Activated naive CD4-positive, alpha-beta T cell treated with anti-CD3 and anti-CD28 coated beads, Interleukin-2, amount 50 U/mL, for 24 hours (primary cell): ENCODE measurements around the gene CRIM1.
A peak's percentile ranks its signal among the peaks of the same experiment; 100 is the strongest.

Experiments used
- H3K27ac Mint-ChIP-seq: one replicate; pipeline ENCODE4 v1.8.0; 2021; ENCODE audit warnings: mild to moderate bottlenecking, mixed read lengths
- H3K27me3 Mint-ChIP-seq: one replicate; pipeline ENCODE4 v1.8.0; 2021; ENCODE audit warnings: mixed read lengths
- H3K36me3 Mint-ChIP-seq: one replicate; pipeline ENCODE4 v1.8.0; 2021; ENCODE audit warnings: mixed read lengths
- H3K4me1 Mint-ChIP-seq: one replicate; pipeline ENCODE4 v1.8.0; 2021; ENCODE audit warnings: mixed read lengths
- H3K4me3 Mint-ChIP-seq: one replicate; pipeline ENCODE4 v1.8.0; 2021; ENCODE audit warnings: mild to moderate bottlenecking, mixed read lengths
- H3K9me3 Mint-ChIP-seq: one replicate; pipeline ENCODE4 v1.8.0; 2021; ENCODE audit warnings: mixed read lengths

CRIM1 gene

GRCh38 chr2:36572054-36572718, 216.6 kb downstream of the CRIM1 start:
- H3K27me3 Mint-ChIP-seq = no peaks in the 10 kb centered on the region
- H3K4me1 Mint-ChIP-seq = peaks cover 6% of the 10 kb centered on the region
- H3K36me3 Mint-ChIP-seq = peaks cover 31% of the 10 kb centered on the region
- H3K27ac Mint-ChIP-seq = no peak overlapping the region
- H3K4me3 Mint-ChIP-seq = no peak overlapping the region
- no peaks in the 10 kb centered on the region for H3K9me3 Mint-ChIP-seq

GRCh38 chr2:36572719-36573059, 217.1 kb downstream of the CRIM1 start:
- Mint-ChIP-seq H3K4me3 (no peak overlapping the region), H3K27me3 (no peaks in the 10 kb centered on the region), H3K27ac (no peak overlapping the region), H3K9me3 (no peaks in the 10 kb centered on the region), H3K4me1 (peaks cover 6% of the 10 kb centered on the region), H3K36me3 (peaks cover 31% of the 10 kb centered on the region)

GRCh38 chr2:36573165-36573564, 217.6 kb downstream of the CRIM1 start:
- peaks cover 33% of the 10 kb centered on the region for H3K36me3 Mint-ChIP-seq
- no peak overlapping the region for H3K4me3 Mint-ChIP-seq
- no peaks in the 10 kb centered on the region for H3K27me3 Mint-ChIP-seq
- H3K9me3 Mint-ChIP-seq = no peaks in the 10 kb centered on the region
- peaks cover 6% of the 10 kb centered on the region for H3K4me1 Mint-ChIP-seq
- no peak overlapping the region for H3K27ac Mint-ChIP-seq

- H3K4me1 Mint-ChIP-seq = peaks cover 16% of the 10 kb centered on the region
- H3K27me3 Mint-ChIP-seq = no peaks in the 10 kb centered on the region
- no peak overlapping the region for H3K4me3 Mint-ChIP-seq
- H3K36me3 Mint-ChIP-seq = peaks cover 45% of the 10 kb centered on the region
- no peaks in the 10 kb centered on the region for H3K9me3 Mint-ChIP-seq
- no peak overlapping the region for H3K27ac Mint-ChIP-seq
These were observed 219.0 kb downstream of the CRIM1 start for GRCh38 chr2:36574560-36574959.

- no peaks in the 10 kb centered on the region for H3K9me3 Mint-ChIP-seq
- peaks cover 49% of the 10 kb centered on the region for H3K36me3 Mint-ChIP-seq
- H3K4me1 Mint-ChIP-seq = peaks cover 14% of the 10 kb centered on the region
- H3K27me3 Mint-ChIP-seq = no peaks in the 10 kb centered on the region
- no peak overlapping the region for H3K27ac Mint-ChIP-seq
- H3K4me3 Mint-ChIP-seq = no peak overlapping the region
These were observed 222.3 kb downstream of the CRIM1 start for GRCh38 chr2:36577884-36578283.

GRCh38 chr2:36578343-36579296, 223.0 kb downstream of the CRIM1 start:
- no peak overlapping the region for H3K4me3 Mint-ChIP-seq

GRCh38 chr2:36579297-36579664, 223.7 kb downstream of the CRIM1 start:
- Mint-ChIP-seq H3K4me3 (no peak overlapping the region), H3K36me3 (peaks cover 47% of the 10 kb centered on the region), H3K9me3 (no peaks in the 10 kb centered on the region), H3K27ac (no peak overlapping the region), H3K27me3 (no peaks in the 10 kb centered on the region), H3K4me1 (peaks cover 13% of the 10 kb centered on the region)

More at GRCh38 chr2:36578343-36579296, 223.0 kb downstream of the CRIM1 start:
- Mint-ChIP-seq H3K27me3 (no peaks in the 10 kb centered on the region), H3K36me3 (peaks cover 44% of the 10 kb centered on the region), H3K27ac (no peak overlapping the region), H3K9me3 (no peaks in the 10 kb centered on the region), H3K4me1 (peaks cover 13% of the 10 kb centered on the region)

GRCh38 chr2:36582538-36582937, 227.0 kb downstream of the CRIM1 start:
- Mint-ChIP-seq H3K27ac (no peak overlapping the region), H3K27me3 (no peaks in the 10 kb centered on the region), H3K36me3 (peaks cover 47% of the 10 kb centered on the region), H3K9me3 (no peaks in the 10 kb centered on the region), H3K4me1 (peaks cover 9% of the 10 kb centered on the region), H3K4me3 (no peak overlapping the region)

- Mint-ChIP-seq H3K9me3 (no peaks in the 10 kb centered on the region), H3K4me1 (peaks cover 9% of the 10 kb centered on the region), H3K27me3 (no peaks in the 10 kb centered on the region), H3K27ac (no peak overlapping the region), H3K36me3 (peaks cover 45% of the 10 kb centered on the region), H3K4me3 (no peak overlapping the region)
These were observed 227.4 kb downstream of the CRIM1 start for GRCh38 chr2:36582951-36583350.

GRCh38 chr2:36584148-36584794, 228.7 kb downstream of the CRIM1 start:
- Mint-ChIP-seq H3K36me3 (peaks cover 36% of the 10 kb centered on the region), H3K9me3 (no peaks in the 10 kb centered on the region), H3K4me3 (no peak overlapping the region), H3K4me1 (no peaks in the 10 kb centered on the region), H3K27me3 (no peaks in the 10 kb centered on the region), H3K27ac (no peak overlapping the region)

GRCh38 chr2:36586672-36587071, 231.1 kb downstream of the CRIM1 start:
- no peaks in the 10 kb centered on the region for H3K9me3 Mint-ChIP-seq
- no peaks in the 10 kb centered on the region for H3K27me3 Mint-ChIP-seq
- H3K27ac Mint-ChIP-seq = no peak overlapping the region
- H3K4me3 Mint-ChIP-seq = no peak overlapping the region
- peaks cover 8% of the 10 kb centered on the region for H3K4me1 Mint-ChIP-seq
- peaks cover 30% of the 10 kb centered on the region for H3K36me3 Mint-ChIP-seq

GRCh38 chr2:36587101-36587500, 231.5 kb downstream of the CRIM1 start:
- Mint-ChIP-seq H3K27me3 (no peaks in the 10 kb centered on the region), H3K4me1 (peaks cover 12% of the 10 kb centered on the region), H3K36me3 (peaks cover 31% of the 10 kb centered on the region), H3K27ac (no peak overlapping the region), H3K9me3 (no peaks in the 10 kb centered on the region), H3K4me3 (no peak overlapping the region)

GRCh38 chr2:36587556-36587955, 232.0 kb downstream of the CRIM1 start:
- peaks cover 12% of the 10 kb centered on the region for H3K4me1 Mint-ChIP-seq
- H3K27ac Mint-ChIP-seq = no peak overlapping the region
- H3K36me3 Mint-ChIP-seq = peaks cover 28% of the 10 kb centered on the region
- no peak overlapping the region for H3K4me3 Mint-ChIP-seq
- H3K27me3 Mint-ChIP-seq = no peaks in the 10 kb centered on the region
- no peaks in the 10 kb centered on the region for H3K9me3 Mint-ChIP-seq

GRCh38 chr2:36589230-36589630, 233.7 kb downstream of the CRIM1 start:
- H3K27me3 Mint-ChIP-seq = no peaks in the 10 kb centered on the region
- H3K27ac Mint-ChIP-seq = no peak overlapping the region
- peaks cover 17% of the 10 kb centered on the region for H3K4me1 Mint-ChIP-seq
- peaks cover 22% of the 10 kb centered on the region for H3K36me3 Mint-ChIP-seq
- H3K9me3 Mint-ChIP-seq = no peaks in the 10 kb centered on the region
- no peak overlapping the region for H3K4me3 Mint-ChIP-seq

- Mint-ChIP-seq H3K4me1 (peaks cover 47% of the 10 kb centered on the region), H3K27ac (no peak overlapping the region), H3K4me3 (no peak overlapping the region), H3K9me3 (no peaks in the 10 kb centered on the region), H3K27me3 (no peaks in the 10 kb centered on the region), H3K36me3 (peaks cover 10% of the 10 kb centered on the region)
These were observed 239.3 kb downstream of the CRIM1 start for GRCh38 chr2:36594849-36595248.

GRCh38 chr2:36596397-36596796, 240.8 kb downstream of the CRIM1 start:
- Mint-ChIP-seq H3K36me3 (peaks cover 8% of the 10 kb centered on the region), H3K27me3 (no peaks in the 10 kb centered on the region), H3K4me3 (peak overlapping the region; percentile 98), H3K4me1 (peaks cover 42% of the 10 kb centered on the region), H3K27ac (peak overlapping the region; percentile 59), H3K9me3 (no peaks in the 10 kb centered on the region)
